ENCODE measurements around the gene PFKL.

PFKL gene

GRCh38 chr21:44365251-44365966 is 65.6 kb downstream of the PFKL start:
- no peak for DNase-seq

- DNase-seq, result no peak
These were observed 66.2 kb downstream of the PFKL start for GRCh38 chr21:44365967-44366585.

- no peak for DNase-seq
These were observed 66.8 kb downstream of the PFKL start for GRCh38 chr21:44366586-44367211.

GRCh38 chr21:44368711-44369446 is 69.0 kb downstream of the PFKL start:
- no peak for DNase-seq

- DNase-seq, result no peak
These were observed 70.3 kb downstream of the PFKL start for GRCh38 chr21:44370027-44370735.

GRCh38 chr21:44370786-44371410 is 71.0 kb downstream of the PFKL start:
- no peak for DNase-seq

- DNase-seq, result no peak
These were observed 71.7 kb downstream of the PFKL start for GRCh38 chr21:44371596-44371995.

- no peak for DNase-seq
These were observed 72.8 kb downstream of the PFKL start for GRCh38 chr21:44372616-44373015.

- no peak for DNase-seq
These were observed 74.9 kb downstream of the PFKL start for GRCh38 chr21:44374601-44375280.

GRCh38 chr21:44375281-44375651 is 75.4 kb downstream of the PFKL start:
- DNase-seq, result no peak

- no peak for DNase-seq
These were observed 75.9 kb downstream of the PFKL start for GRCh38 chr21:44375761-44376241.

- DNase-seq, result no peak
These were observed 76.8 kb downstream of the PFKL start for GRCh38 chr21:44376606-44377005.
